Activated naive CD8-positive, alpha-beta T cell treated with anti-CD3 and anti-CD28 coated beads, Interleukin-2, amount 10 ng/mL, durations not matched to agents 7 days and 5 days (primary cell): Measurements from ENCODE around the gene RNF167. TPM values are rescaled to one million over a fixed set of nuclear protein-coding genes. Genes with fewer than 3 reads are reported as not detected.

Experiments
- ATAC-seq: fragments of 150-1000 bp; cut with Tn5 transposase; one replicate; pipeline ENCODE4 v1.10.0; 2021; ENCODE audit warnings: low read depth, moderate library complexity
- POLR2A ChIA-PET: fragments of 350-600 bp; sonication (Branson Sonifier 250); formaldehyde crosslinking; loops from one replicate; lab custom pipeline; 2021; ENCODE audit warnings: antibody characterized with exemption; lab: Charles Lee
- DNase-seq: peaks from one replicate; pipeline ENCODE4 v3.0.0; 2021
- H3K27ac Mint-ChIP-seq: one replicate; pipeline ENCODE4 v1.8.0; 2022; ENCODE audit warnings: mild to moderate bottlenecking, mixed read lengths
- H3K27me3 Mint-ChIP-seq: one replicate; pipeline ENCODE4 v1.8.0; 2022; ENCODE audit warnings: mild to moderate bottlenecking, moderate library complexity, mixed read lengths
- H3K36me3 Mint-ChIP-seq: one replicate; pipeline ENCODE4 v1.8.0; 2021; ENCODE audit warnings: mild to moderate bottlenecking, mixed read lengths
- H3K4me1 Mint-ChIP-seq: one replicate; pipeline ENCODE4 v1.8.0; 2021; ENCODE audit warnings: mixed read lengths
- H3K4me3 Mint-ChIP-seq: one replicate; pipeline ENCODE4 v1.8.0; 2022; ENCODE audit warnings: mild to moderate bottlenecking, moderate library complexity, mixed read lengths
- H3K9me3 Mint-ChIP-seq: one replicate; pipeline ENCODE4 v1.8.0; 2021; ENCODE audit warnings: mixed read lengths
- total RNA-seq, 2 experiments: library from RNA; stranded (reverse); gene quantifications; one replicate each; pipeline ENCODE4 v1.2.3, GENCODE V29; 2021

The RNF167 gene
- total RNA-seq, 2 experiments from 2014 or later, result 202 TPM

- H3K4me3 Mint-ChIP-seq, result no peak overlapping the region
- no peak for ATAC-seq
- no peaks in the 10 kb centered on the region for H3K27me3 Mint-ChIP-seq
- peaks cover 23% of the 10 kb centered on the region for H3K36me3 Mint-ChIP-seq
- POLR2A ChIA-PET, result interaction anchor here (1.0 to 9.3 kb wide), 3 partner anchors 10 to 23 kb away, joined by 5 to 441 read pairs (median 15); partner anchors contain the start of genes ENO3, PFN1, RNF167 and SLC25A11
- no peak for DNase-seq
- no peaks in the 10 kb centered on the region for H3K9me3 Mint-ChIP-seq
- H3K27ac Mint-ChIP-seq, result no peak overlapping the region
- H3K4me1 Mint-ChIP-seq, result peaks cover 25% of the 10 kb centered on the region
Measured at GRCh38 chr17:4969551-4970173, 29.6 kb downstream of the RNF167 start.

GRCh38 chr17:4970273-4970672 lies 30.2 kb downstream of the RNF167 start:
- Mint-ChIP-seq H3K4me3 (no peak overlapping the region), H3K27me3 (no peaks in the 10 kb centered on the region), H3K36me3 (peaks cover 22% of the 10 kb centered on the region), H3K9me3 (no peaks in the 10 kb centered on the region), H3K4me1 (peaks cover 24% of the 10 kb centered on the region), H3K27ac (peak overlapping the region; percentile 65)
- DNase-seq, result no peak
- no peak for ATAC-seq
- POLR2A ChIA-PET, result interaction anchor here (1.6 to 9.3 kb wide), 3 partner anchors 9 to 71 kb away, joined by 4 to 441 read pairs (median 15); partner anchors contain the start of genes C17orf107, ENO3, PFN1 and RNF167

GRCh38 chr17:4971826-4972225 lies 31.8 kb downstream of the RNF167 start:
- H3K9me3 Mint-ChIP-seq, result no peaks in the 10 kb centered on the region
- H3K36me3 Mint-ChIP-seq, result peaks cover 19% of the 10 kb centered on the region
- H3K27ac Mint-ChIP-seq, result no peak overlapping the region
- no peak for ATAC-seq
- H3K27me3 Mint-ChIP-seq, result no peaks in the 10 kb centered on the region
- no peak for DNase-seq
- H3K4me3 Mint-ChIP-seq, result no peak overlapping the region
- POLR2A ChIA-PET, result interaction anchor here (1.6 to 9.3 kb wide), 3 partner anchors 8 to 73 kb away, joined by 4 to 441 read pairs (median 15); partner anchors contain the start of genes C17orf107, ENO3, PFN1 and RNF167
- H3K4me1 Mint-ChIP-seq, result peaks cover 14% of the 10 kb centered on the region

GRCh38 chr17:4972322-4972721 lies 32.3 kb downstream of the RNF167 start:
- Mint-ChIP-seq H3K4me3 (no peak overlapping the region), H3K36me3 (peaks cover 20% of the 10 kb centered on the region), H3K9me3 (no peaks in the 10 kb centered on the region), H3K4me1 (peaks cover 14% of the 10 kb centered on the region), H3K27ac (no peak overlapping the region), H3K27me3 (no peaks in the 10 kb centered on the region)
- POLR2A ChIA-PET, result interaction anchor here (9.3 kb wide), 1 partner anchor 25 kb away, joined by 441 read pairs; the partner anchor contains the start of genes ENO3, PFN1, RNF167 and SLC25A11
- DNase-seq (no peak), ATAC-seq (no peak)

- no peak overlapping the region for H3K27ac Mint-ChIP-seq
- DNase-seq, result no peak
- no peak for ATAC-seq
- no peaks in the 10 kb centered on the region for H3K27me3 Mint-ChIP-seq
- H3K4me1 Mint-ChIP-seq, result peaks cover 14% of the 10 kb centered on the region
- H3K4me3 Mint-ChIP-seq, result no peak overlapping the region
- POLR2A ChIA-PET, result interaction anchor here (1.0 to 9.3 kb wide), 2 partner anchors 26 to 39 kb away, joined by 3 to 441 read pairs; partner anchors contain the start of genes ENO3, PFN1, RNF167 and SLC25A11
- no peaks in the 10 kb centered on the region for H3K9me3 Mint-ChIP-seq
- H3K36me3 Mint-ChIP-seq, result peaks cover 23% of the 10 kb centered on the region
Measured at GRCh38 chr17:4972752-4973151, 32.7 kb downstream of the RNF167 start.

GRCh38 chr17:4973256-4974114 lies 33.4 kb downstream of the RNF167 start:
- Mint-ChIP-seq H3K4me1 (peaks cover 14% of the 10 kb centered on the region), H3K9me3 (no peaks in the 10 kb centered on the region), H3K36me3 (peaks cover 26% of the 10 kb centered on the region), H3K27me3 (no peaks in the 10 kb centered on the region), H3K27ac (peak overlapping the region; percentile 52), H3K4me3 (no peak overlapping the region)
- POLR2A ChIA-PET, result interaction anchor here (1.0 kb wide), 1 partner anchor 39 kb away, joined by 3 read pairs; no protein-coding TSS in a partner anchor
- ATAC-seq (no peak), DNase-seq (no peak)

GRCh38 chr17:4974115-4974670 lies 34.1 kb downstream of the RNF167 start:
- Mint-ChIP-seq H3K27me3 (no peaks in the 10 kb centered on the region), H3K36me3 (peaks cover 26% of the 10 kb centered on the region), H3K4me3 (no peak overlapping the region), H3K4me1 (peaks cover 14% of the 10 kb centered on the region), H3K27ac (peak overlapping the region; percentile 52), H3K9me3 (no peaks in the 10 kb centered on the region)
- ATAC-seq, result no peak
- POLR2A ChIA-PET, result interaction anchor here (1.0 kb wide), 1 partner anchor 40 kb away, joined by 3 read pairs; no protein-coding TSS in a partner anchor
- DNase-seq, result no peak

- Mint-ChIP-seq H3K27me3 (no peaks in the 10 kb centered on the region), H3K4me1 (peaks cover 18% of the 10 kb centered on the region), H3K4me3 (no peak overlapping the region), H3K36me3 (peaks cover 28% of the 10 kb centered on the region), H3K9me3 (no peaks in the 10 kb centered on the region), H3K27ac (no peak overlapping the region)
- no peak for DNase-seq
- ATAC-seq, result no peak
- POLR2A ChIA-PET, result interaction anchor here (1.3 to 3.5 kb wide), 2 partner anchors 8 to 11 kb away, joined by 4 to 15 read pairs; partner anchors contain the start of gene SPAG7
Measured at GRCh38 chr17:4978726-4979125, 38.7 kb downstream of the RNF167 start.

- H3K9me3 Mint-ChIP-seq, result no peaks in the 10 kb centered on the region
- H3K27me3 Mint-ChIP-seq, result no peaks in the 10 kb centered on the region
- no peak for DNase-seq
- peaks cover 12% of the 10 kb centered on the region for H3K4me1 Mint-ChIP-seq
- POLR2A ChIA-PET, result interaction anchor here (0.6 to 3.5 kb wide), 4 partner anchors 10 to 334 kb away, joined by 3 to 15 read pairs (median 6); partner anchors contain the start of gene SPAG7
- no peak overlapping the region for H3K4me3 Mint-ChIP-seq
- H3K27ac Mint-ChIP-seq, result peak overlapping the region; percentile 83
- ATAC-seq, result peak; percentile 70
- peaks cover 20% of the 10 kb centered on the region for H3K36me3 Mint-ChIP-seq
Measured at GRCh38 chr17:4980644-4981216, 40.7 kb downstream of the RNF167 start.

GRCh38 chr17:4982305-4982704 lies 42.2 kb downstream of the RNF167 start:
- no peak for ATAC-seq
- Mint-ChIP-seq H3K4me3 (no peak overlapping the region), H3K4me1 (peaks cover 22% of the 10 kb centered on the region), H3K36me3 (peaks cover 16% of the 10 kb centered on the region), H3K27ac (no peak overlapping the region), H3K27me3 (no peaks in the 10 kb centered on the region), H3K9me3 (no peaks in the 10 kb centered on the region)
- POLR2A ChIA-PET, result no interaction called here
- no peak for DNase-seq

GRCh38 chr17:4986403-4986802 lies 46.3 kb downstream of the RNF167 start:
- Mint-ChIP-seq H3K36me3 (peaks cover 4% of the 10 kb centered on the region), H3K27me3 (no peaks in the 10 kb centered on the region), H3K4me3 (peak overlapping the region; percentile 85), H3K4me1 (peaks cover 24% of the 10 kb centered on the region), H3K9me3 (no peaks in the 10 kb centered on the region), H3K27ac (peak overlapping the region; percentile 78)
- POLR2A ChIA-PET, result interaction anchor here (0.6 to 4.5 kb wide), 7 partner anchors 11 to 77 kb away, joined by 3 to 27 read pairs (median 5); partner anchors contain the start of genes INCA1, KIF1C, PFN1 and SPAG7
- ATAC-seq, result no peak
- DNase-seq, result no peak

- Mint-ChIP-seq H3K27ac (peak within 1 kb of the TSS; percentile 78), H3K9me3 (no peaks in the 10 kb centered on the region)
- ATAC-seq, result peak; percentile 87
Measured at GRCh38 chr17:4986951-4987766, 47.1 kb downstream of the RNF167 start, which contains the start of gene CAMTA2. TSS of gene CAMTA2 (minus strand) at chr17:4987675. CDS start at chr17:4986222, 1,453 bp downstream.

More at GRCh38 chr17:4986951-4987766, 47.1 kb downstream of the RNF167 start, which contains the start of gene CAMTA2:
- POLR2A ChIA-PET, result interaction anchor here (0.6 to 4.5 kb wide), 13 partner anchors 11 to 78 kb away, joined by 3 to 27 read pairs (median 5); partner anchors contain the start of genes INCA1, KIF1C, PFN1 and RNF167
- Mint-ChIP-seq H3K27me3 (no peaks in the 10 kb centered on the region), H3K4me1 (peaks cover 26% of the 10 kb centered on the region), H3K4me3 (peak within 1 kb of the TSS; percentile 85), H3K36me3 (peaks cover 8% of the 10 kb centered on the region)
- peak; percentile 91 for DNase-seq
